ENCODE data around the gene PTPRN2.
"Not testable (repeated sequence)": the region's sequence is repeated elsewhere in the genome, so short reads cannot be mapped to it uniquely, and the experiment has no call there.

PTPRN2 gene

DNA sequence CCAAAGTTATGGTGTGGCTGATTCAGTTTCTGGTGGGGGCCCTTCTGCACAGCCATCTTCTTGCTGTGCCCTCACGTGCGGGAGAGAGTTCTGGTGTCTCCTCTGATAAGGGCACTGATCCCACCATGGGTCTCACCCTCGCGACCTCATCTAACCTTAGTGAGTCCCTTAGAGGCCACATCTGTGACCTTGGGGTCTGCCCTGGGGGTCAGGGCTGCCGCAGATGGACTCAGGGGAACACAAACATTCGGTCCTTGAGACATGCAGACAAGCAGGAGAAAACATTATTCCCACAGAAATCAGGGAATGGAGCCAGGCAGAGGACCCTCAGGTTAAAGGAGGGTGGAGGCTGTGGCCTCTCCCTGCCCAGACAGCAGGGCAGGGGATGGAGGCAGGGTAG is 1072.9 kb downstream of the PTPRN2 start:
- no peak for DNase-seq (ENCODE audit: low read depth)

DNA sequence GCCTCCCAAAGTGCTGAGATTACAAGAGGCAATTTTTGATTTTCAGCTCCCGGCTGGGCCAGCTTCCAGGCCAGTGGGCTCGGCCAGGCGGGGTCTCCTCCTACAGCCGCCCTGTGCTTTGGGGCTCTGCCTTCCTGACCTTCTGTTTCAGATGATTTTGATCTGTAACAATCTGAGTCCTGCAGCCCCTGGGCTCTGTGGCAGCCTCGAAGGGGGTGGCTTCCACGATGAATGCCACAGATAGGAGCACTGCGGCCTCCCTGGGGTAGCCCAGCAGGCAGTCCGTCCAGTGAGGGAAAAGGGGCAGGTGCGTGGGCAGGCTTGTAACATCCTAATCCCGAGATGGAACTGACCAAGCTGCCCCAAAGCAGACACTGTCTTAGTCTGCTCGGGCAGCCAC is 1073.3 kb downstream of the PTPRN2 start:
- DNase-seq (ENCODE audit: low read depth): no peak

DNA sequence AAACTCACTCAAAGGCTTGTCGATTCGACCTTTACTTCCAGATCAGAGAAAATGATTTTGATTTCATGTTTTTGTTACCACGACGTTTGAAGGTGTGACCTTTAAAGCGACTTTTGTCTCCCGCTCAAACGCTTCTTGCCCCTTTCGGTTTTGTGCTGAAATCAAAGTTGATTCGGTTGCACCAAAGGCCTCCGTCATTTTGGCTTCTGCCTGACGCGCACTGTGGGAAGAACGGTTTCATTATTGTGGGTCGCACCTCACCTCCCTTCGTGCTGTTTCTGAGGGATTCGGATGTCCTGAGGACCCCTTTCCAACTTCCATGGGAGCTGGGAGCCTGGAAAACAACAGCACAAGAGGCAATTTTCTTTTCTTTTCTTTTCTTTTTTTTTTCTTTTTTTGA is 1073.9 kb downstream of the PTPRN2 start:
- no peak for DNase-seq (ENCODE audit: low read depth)

DNA sequence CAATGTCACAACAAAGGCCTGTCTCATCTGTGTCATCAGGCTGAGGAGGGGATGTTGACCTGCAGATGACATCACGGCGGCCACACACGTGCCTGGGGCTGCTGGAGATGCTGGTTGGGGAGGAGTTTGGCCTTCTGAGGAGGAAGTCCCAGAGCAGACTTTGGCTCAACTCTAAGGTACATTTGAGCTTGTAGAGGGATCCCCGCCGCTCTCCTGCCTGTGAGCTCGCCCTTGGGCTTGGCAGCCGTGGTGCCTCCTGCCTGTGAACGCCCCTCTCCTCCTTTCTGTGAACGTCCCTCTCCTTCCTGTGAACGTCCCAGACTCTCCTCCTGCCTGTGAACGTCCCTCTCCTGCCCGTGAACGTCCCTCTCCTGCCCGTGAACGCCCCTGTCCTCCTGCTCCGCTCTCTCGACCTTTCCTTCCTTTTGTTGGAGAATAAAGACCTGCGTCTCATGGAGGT is 1074.4 kb downstream of the PTPRN2 start:
- DNase-seq (ENCODE audit: low read depth): no peak

DNA sequence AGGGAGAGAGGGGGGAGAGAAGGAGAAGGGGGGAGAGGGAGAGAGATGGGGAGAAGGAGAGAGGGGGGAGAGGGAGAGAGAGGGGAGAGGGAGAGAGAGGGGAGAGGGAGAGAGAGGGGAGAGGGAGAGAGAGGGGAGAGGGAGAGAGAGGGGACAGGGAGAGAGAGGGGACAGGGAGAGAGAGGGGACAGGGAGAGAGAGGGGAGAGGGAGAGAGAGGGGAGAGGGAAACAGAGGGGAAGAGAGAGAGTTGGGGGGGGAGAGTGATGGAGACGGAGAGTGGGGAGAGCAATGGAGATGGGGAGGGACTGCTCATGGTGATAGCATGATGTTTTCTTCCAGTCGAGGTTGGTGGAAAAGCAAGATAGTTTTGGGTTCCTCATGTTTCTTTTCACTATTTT is 1078.4 kb downstream of the PTPRN2 start:
- no peak for DNase-seq (ENCODE audit: low read depth)

DNA sequence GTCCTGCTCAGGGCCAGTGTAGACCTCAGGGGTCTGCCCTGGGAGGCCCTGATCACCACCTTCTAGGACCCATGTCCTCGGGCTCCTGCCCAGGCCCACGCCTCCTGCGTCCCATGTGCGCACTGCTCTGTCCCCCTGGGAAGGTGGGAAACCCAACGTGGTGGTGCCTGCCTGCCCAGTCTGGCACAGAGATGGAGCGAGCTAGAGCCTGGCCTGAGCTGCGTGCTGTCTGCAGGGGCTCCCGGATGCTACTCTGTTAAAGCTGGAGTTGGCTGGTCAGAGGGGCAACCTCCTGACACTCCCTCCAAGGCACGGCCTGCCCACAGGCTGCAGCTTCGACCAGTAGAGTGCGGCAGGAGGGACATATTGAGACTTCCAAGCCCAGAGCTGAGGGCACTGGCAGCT is 1079.1 kb downstream of the PTPRN2 start:
- no peak for DNase-seq (ENCODE audit: low read depth)

DNA sequence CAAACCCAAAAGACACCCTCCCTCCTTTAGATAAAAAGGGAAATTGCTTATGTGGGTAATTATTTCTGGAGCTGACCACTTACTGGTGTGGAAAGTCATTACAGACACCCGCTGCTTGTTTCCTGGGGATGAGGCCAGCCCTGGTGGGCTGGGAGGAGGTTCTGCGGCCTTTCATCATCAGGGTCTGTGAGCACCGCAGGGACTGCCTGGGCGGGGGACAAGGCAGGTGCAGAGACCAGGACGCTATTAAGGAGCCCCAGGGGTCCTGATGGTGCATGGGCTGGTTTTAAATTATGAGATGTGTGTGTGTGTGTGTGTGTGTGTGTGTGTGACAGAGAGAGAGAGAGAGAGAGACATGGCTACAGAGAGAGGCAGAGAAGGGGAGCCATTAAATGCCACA is 1079.6 kb downstream of the PTPRN2 start:
- no peak for DNase-seq (ENCODE audit: low read depth)

DNA sequence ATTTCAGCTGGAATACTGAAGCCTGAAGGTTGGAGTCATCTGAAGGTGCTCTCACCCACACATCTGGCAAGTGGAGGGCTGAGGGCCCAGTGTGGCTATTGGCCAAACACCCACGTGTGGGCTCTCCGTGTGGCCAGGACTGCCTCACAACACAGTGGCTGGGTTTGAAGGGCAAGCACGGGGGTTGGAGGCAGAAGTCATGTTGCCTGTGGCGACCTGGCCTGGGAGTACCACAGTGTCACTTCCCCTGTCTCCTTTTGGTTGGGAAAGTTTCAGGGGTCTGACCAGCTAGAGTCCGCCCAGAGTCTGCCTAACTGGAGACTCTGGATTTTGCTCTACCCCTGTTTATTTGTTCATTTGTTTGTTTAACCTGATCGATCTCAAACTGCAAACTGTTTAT is 1081.4 kb downstream of the PTPRN2 start:
- DNase-seq (ENCODE audit: low read depth): no peak

DNA sequence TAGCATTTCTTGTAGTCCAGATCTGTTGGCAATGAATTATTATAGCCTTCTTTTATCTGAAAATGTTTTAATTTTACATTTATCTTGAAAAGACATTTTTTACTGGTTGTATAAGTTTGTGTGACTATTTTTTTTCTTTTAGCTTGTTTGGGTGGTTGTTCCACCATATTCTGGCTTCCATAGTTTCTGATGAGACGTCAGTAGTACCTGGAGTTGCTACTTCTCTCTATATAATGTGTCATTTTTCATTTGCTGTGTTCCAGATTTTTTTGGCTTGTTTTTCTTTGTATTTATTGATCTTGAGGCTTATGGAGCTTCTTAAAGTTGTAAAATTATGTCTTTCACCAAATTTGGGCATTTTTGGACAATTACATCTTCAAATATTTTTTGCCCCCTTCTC is 1082.0 kb downstream of the PTPRN2 start:
- no peak for DNase-seq (ENCODE audit: low read depth)

DNA sequence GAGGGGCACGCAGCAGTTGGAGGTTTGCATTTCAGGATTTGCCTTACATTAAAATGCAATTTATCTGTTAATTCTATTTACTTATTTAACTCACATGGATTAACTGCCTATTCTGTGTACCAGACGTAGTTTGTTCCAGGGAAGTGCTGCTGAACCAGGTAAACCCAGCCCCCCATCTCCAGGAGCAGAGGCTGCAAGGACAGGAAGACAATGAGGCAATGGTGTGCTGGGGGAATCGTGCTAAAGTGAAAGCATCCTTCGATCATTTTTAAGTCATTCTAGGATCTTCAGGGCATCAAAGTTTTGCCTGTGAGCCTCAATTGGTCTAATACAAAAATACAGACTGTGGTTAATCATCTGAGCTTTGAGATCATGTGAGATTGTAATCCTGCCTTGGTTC is 1084.4 kb downstream of the PTPRN2 start:
- DNase-seq (ENCODE audit: low read depth): no peak

GRCh38 chr7:157502701-157503111 is 1084.9 kb downstream of the PTPRN2 start:
- DNase-seq (ENCODE audit: low read depth): no peak

- DNase-seq (ENCODE audit: low read depth): no peak
These were observed 1086.0 kb downstream of the PTPRN2 start for GRCh38 chr7:157501581-157501980.

GRCh38 chr7:157500989-157501540 is 1086.6 kb downstream of the PTPRN2 start:
- not testable (repeated sequence) for DNase-seq (ENCODE audit: low read depth)

DNA sequence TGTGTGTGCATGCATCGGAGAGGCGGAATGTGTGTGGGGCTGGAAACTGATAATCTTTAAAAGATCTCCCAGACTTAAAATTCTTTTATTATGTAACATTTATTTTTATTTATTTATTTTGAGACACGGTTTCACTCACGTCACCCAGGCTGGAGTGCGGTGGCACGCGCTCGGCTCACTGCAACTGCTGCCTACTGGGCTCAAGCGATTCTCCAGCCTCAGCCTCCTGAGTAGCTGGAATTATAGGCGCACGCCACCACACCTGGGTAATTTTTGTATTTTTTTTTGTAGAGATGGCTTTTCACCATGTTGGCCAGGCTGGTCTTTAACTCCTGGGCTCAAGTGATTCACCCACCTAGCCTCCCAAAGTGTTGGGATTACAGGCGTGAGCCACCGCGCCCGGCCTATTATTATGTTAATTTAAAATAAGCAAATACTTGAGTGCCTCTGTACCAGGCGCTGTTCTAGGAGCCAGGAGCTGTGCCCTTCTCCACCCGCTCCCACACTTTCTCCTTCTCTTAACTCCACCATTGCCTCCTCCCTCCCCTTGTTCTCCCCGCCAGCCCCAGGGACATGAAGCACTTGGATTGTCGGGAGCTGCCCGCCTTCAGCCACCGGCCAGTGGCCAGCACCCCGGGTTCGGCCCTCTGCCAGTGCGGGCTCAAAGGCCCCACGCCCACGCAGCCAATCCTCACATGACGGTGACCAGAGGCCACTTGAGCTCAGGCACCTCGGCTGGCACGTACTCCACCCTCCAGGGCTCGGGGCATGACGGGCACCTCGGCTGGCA is 1087.3 kb downstream of the PTPRN2 start:
- DNase-seq (ENCODE audit: low read depth): no peak

- DNase-seq (ENCODE audit: low read depth): no peak
These were observed 1087.8 kb downstream of the PTPRN2 start for GRCh38 chr7:157499835-157500153.

- no peak for DNase-seq (ENCODE audit: low read depth)
These were observed 1088.3 kb downstream of the PTPRN2 start for GRCh38 chr7:157499121-157499834.

GRCh38 chr7:157498657-157499056 is 1089.0 kb downstream of the PTPRN2 start:
- no peak for DNase-seq (ENCODE audit: low read depth)

GRCh38 chr7:157497744-157498651 is 1089.6 kb downstream of the PTPRN2 start:
- DNase-seq (ENCODE audit: low read depth): no peak

DNA sequence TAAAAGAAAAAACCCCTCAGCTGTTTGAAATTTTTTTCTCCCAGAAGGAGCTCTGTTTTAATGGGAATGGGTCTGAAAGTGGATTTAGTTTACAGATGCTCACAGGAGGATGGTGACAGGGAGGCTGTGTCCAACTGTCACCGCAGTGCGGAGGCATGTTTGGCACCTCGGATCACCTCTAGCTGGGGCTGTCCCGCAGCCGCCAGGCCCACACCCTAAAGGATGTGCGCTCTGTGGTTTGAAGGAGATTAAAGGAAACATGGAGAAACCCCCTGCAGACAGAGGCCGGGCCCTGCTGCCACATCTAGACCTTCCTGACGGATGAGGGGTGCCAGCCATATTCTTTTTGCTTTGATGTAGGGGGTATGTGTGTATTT is 1090.3 kb downstream of the PTPRN2 start:
- DNase-seq (ENCODE audit: low read depth): no peak

- no peak for DNase-seq (ENCODE audit: low read depth)
These were observed 1091.0 kb downstream of the PTPRN2 start for GRCh38 chr7:157496416-157497275.

GRCh38 chr7:157495594-157495993 is 1092.0 kb downstream of the PTPRN2 start:
- DNase-seq (ENCODE audit: low read depth): no peak

Data from stimulated activated CD8-positive, alpha-beta memory T cell treated with anti-CD3 and anti-CD28 coated beads, Interleukin-15, amount 100 ng/mL, for 24 hours (primary cell).